Measurements from ENCODE around the gene GLS.
"Not testable (repeated sequence)": the region's sequence is repeated elsewhere in the genome, so short reads cannot be mapped to it uniquely, and the experiment has no call there.

The GLS gene

DNA sequence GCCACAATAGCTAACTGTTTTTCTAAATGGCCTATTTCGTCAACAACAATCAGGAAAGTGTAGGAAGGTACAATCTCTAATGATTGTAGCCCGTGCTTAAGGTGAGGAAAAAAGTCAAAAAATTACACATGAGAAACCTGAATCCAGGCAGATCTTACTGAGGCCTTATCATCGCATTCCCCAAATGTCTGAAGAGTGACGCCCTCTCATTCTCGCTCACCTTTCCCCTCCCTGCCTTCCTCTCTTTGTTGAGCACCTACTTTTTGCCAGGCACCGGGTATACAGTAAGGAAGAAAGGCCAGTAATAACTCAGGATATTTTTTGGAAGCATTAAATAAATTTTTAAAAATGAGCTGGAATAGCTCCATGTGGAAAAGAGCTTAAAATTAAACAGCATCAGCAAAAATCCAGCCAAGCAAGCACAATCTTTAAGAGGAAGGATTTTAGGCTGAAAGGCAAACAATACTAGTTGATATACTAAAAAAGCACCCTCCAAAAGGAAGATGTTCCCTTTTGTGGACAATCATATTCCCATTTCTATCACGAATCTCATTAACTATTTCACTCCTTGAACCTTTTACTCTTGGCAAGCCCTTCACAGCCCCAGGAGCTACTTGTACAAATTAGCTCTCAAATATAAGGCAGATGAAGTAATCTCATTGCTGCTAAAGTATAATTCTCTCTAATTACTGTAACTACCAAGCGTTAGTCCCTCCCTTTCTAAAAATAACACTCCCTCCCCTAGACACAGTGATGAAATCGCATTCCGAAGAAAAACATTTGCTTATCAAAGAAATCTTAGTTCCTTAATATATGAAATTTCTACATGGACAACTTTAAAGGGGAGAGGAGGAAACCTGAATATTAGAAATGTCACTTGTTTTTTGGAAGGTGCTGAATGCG is 93.4 kb downstream of the GLS start:
- no peak for DNase-seq

DNA sequence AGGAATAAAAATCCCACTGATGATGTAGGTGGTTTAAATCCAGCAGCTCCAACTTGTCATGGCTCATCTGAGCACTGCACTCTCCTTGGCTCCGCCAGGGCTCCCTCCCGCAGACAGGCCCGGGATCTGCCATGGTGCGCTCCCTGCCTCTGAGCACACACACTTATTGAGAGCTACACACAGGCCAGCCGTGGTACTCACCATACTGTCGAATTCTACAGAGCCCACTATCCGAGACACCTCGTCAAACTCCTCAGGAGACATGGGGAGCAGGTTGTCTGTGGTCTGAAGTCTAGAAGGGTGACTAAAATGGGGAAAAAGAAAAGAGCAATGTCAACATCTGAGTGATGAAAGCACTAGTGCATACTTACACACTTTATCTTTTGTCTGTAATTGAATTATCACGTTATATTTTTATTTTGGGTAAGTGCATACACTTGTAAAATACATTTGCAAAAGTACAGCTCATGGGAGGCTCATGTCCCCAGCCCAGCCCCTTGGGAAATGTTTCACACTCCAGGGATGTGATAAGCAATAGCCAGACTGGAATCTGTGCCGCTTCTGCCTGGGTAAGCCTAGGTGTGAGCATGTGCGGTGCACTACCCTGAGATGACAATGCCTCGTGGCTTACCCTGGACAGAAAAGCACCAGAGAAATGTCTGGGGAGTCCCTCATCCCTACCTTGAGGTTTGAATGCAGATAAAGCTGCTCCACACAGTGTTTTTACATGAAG is 94.2 kb downstream of the GLS start:
- no peak for DNase-seq

DNA sequence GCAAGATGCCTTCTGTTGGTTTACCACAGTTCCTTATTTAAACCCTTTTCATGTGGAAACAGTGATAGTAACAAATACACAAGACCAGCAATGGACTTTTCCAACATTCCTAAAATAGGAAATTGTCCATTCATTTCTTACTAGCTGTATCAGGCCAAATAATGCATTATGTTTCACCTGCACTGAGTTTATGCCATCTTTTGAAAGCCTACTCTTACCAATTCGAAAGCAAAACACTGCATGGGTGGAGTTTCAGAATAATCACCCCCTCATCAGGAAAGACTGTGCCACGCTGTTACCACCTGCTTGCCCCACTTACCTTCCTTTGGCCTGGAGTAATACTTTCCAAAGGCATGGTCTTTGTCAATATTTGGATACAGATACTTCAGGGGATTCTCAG is 95.9 kb downstream of the GLS start:
- no peak for DNase-seq

DNA sequence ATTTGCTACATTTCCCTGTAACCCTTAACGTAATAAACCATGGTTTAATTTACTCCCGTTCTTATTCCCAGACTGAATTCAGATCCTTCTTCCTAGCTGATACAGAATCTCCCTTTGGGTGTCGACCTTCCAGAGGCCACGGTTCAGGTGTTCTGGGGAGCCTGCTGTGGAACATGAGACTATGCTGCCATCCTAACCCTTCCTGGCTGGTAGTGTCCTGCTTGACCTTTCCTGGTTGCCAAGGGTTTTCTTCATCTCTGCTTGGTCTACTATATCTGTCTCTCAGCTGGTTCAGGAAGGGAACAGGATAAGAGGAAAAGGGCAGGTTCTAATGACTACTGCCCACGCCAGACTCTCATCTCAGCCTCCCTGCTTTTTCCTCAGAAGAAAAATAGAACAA is 96.9 kb downstream of the GLS start:
- no peak for DNase-seq

DNA sequence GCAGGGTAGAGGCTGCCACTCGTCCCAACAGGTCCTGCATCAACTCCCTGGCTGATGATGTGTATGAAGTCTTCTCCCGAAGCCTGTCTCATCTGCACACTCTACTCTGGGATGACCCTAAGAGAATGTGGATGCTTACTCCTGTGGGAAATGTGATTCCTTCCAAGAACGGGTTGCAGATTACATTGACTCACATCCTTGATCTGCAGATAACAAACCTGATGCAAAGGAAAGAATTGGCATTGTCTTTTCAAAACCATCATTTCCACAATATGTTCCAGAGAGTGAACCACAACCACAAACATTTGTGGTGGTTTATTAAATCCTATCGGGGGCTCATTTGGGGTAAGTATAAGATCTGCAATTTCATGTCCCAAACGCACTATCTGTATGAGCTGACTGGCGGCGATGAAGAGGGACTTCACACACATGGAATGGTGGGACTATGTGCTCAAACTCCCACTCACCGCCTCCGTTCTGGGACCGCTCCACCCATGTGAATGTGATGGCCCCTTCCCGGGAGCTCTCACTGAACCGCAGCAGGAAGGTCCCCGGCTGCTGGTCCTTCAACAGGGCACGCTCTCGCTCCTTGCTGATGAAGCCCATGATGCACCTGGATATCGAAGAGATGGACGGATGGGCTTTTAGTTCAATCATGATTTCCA is 97.9 kb downstream of the GLS start:
- DNase-seq, result no peak

DNA sequence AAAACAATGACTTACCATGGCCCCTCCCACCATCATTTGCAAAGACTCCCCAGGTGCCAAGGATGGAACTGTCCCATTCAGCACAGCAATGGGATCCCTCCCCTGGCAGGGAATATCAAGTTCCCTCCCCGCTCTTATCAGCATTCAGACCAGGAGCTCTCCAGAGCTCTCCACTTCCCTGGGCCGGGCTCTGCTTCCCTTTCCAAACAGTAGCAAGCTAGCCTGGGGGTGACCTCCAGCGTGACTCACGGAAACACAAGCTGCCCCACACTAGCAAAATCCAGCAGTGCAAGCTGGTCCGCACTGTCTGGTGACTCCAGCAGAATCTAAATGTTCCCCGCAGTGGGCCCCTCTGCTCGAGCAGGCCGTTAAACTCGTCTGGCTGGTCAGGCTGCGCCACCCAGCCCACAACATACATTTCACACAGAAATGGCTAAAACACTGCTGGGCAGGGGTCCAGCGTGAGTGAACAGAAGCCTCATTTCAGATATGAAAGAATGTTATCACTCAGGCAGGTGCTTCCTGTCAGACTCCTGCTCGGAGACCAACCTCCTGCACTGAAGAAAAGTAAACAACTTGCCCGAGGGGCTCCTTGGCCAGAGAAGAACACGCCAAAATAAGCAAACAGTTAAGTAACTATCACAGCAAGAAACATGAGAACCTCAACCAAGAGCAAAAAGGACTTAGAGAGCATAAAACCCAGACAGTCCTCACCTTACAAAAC is 99.4 kb downstream of the GLS start:
- DNase-seq, result peak; percentile 41

DNA sequence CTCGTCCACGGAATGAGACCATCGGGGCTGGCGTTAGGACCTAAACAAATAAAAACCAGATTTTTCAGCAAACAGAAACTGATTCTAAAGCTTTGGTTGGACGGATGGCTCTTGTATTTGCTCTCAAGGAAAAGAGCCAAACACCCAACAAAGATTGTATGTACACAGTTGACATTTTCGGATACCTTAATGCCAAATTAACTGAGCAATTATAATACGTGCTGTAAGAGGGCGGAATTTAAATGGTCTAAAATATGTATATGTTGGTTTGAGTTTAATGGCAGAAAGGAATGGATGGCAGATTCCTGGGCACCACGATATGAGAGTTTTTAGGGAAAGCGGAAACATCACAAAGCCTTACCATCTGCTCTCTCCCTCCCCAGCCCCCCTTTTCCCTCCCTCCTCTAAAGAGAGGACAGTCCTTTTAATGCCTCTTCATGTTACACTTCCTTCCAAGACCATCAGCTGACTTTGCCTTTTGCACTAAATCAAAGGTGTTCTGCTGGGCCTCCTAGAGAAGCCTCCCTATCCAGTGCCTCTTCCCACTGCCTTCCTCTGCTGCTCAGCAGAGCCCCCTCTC is 100.1 kb downstream of the GLS start:
- DNase-seq, result no peak

DNA sequence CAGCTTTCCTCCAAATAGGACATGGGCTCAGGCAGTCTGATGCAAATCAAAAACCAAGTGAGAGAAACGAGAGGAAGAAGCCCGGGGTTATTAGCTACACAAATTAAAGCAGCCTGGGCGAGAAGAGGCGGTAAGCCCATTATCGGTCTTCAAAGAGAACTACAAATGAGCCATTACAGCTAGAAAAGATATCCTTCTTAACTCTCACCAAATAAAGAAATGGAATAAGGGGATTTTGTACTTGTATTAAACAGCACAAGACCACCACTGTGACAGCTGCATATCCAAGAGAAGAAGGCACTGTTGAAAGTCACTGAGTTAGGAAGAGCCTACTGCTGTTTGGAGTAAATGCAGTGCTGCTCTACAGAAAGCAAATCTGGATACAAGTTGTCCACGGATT is 100.7 kb downstream of the GLS start:
- no peak for DNase-seq

DNA sequence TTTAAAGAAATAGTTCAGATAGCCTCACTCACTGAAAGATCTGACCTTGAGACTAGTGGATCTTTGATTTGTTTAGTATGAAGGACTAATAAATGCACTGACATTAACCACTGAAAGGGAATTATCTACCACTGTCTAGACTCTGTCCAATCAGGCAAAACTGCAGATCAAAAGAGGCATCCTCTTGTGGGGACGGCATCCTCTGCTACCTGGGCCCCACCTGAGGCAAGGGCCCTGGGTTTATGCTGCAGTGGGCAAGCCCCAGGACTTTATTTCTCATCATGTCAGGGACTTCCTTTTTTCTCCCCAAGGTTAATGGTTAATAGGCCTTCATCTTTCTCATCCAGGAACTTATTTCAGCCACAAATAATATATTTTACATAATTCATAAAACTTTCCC is 101.1 kb downstream of the GLS start:
- DNase-seq, result no peak

DNA sequence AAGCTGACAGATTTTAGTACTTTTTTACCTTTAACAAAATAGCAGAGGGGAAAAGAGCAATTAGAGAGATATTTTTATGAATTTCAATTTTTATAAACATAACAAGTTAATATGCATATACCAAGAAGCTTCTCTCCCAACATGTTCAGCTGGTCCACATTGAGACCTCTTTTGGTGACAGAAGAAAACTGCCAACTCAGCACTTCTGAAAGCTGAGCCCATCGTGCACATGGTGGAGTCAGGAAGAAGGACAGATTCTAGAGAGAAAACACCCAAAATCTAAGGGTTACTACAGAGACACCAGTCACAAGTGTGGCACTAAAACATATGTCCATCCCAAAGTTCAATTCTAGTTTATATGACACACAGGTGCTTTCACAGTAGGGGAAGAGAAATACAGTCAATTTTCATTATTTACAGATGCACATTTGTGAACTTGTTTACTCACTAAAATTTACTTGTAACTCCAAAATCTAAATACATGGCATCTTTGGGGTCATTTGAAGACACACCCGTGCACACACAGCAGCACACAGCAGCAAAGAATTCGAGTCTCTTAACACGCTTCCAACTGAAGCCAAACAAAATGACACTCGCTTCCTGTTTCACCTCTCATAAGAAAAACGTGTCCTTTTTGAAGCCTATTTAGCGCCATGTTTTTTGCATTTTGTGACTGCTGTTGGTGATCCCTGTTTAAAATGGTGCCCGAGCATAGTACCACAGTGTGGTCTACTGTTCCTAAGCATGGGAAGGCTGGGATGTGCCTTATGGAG is 101.8 kb downstream of the GLS start:
- DNase-seq, result no peak

DNA sequence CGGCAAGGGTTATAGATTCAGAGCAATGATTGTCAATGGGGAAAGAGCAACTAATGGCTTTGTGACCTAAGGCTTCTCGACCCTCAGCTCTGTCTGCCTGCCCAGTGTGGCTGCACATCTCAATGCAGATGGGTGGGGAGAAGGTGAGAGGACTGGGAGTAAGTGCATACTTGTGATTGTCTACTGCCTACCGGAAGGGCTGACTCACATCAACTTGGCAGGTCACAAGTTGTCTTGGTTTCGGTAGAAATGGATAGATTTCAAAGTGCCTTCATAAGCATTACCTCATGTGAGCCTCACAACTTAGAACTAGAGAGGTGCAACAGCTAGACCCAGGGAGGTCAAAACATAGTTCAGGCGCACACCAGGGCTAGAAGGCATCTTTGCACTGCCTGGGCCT is 104.0 kb downstream of the GLS start:
- no peak for DNase-seq

DNA sequence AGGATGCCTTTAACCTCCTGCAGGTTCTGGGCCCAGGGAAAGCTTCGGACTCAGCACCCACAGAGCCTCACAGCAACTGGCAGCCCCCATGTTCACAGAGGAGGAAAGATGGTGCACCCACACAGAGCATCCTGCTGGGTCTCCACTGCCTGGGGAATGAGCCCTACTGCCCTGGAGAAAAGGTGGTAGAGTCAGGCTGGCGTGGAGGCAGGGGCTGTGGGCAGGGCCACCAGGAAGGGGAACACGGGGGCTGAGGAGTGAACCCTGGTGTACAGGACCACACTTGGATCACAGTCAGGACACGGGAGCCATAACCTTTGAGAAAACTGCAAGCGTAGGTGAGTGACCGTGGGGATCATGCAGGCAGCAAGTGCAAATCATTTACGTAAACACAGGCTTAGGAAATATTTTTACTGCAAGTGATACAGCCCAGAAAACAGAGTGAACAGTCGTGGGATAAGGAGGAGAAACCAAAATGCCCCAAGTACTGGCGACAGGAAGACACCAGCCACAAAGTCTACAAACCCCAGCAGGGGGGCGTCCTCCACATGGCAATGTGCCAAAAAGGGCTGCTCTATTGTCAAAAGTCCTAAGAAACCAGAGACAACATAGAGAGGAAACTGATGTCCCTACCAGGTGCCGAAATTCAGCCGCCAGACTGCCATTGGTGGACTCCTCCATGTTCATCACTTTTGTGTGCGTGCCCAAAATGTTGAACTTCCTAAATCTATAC is 105.8 kb downstream of the GLS start:
- peak; percentile 11 for DNase-seq

DNA sequence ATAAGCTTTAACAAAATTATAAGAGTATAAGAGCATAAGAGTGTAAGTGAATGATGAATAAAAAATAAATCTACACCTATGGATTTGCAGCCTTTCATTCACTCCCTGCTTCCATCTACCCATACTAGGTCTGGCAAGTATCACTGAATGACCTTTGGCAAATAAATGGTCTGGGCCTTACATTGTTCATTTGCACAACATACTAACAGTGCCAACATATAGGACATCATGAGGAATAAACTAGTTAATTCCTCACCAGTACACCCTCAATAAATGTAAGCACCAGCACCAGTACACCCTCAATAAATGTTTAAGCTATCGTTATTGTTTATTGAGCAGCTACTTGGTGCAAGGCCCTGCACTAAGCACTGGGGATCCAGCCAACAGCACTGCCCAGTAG is 106.5 kb downstream of the GLS start:
- DNase-seq, result no peak

DNA sequence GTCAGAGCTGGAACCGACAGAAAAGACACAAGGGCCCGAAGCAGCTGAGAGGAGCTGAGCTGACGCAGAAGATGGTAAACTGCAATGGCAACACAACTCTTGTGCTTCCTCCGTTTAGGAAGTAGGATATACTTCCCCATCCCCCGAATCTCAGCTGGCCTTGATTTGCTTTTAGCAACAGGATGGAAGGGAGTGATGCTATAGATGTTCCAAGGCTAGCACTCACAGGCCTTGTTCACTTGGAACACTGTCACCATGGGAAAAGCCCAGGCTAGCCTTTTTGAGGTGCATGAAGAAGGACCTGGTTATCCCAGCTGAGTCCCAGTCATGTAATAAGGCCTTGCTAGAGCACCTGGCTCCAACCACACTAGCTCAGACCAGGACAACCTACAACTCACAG is 107.3 kb downstream of the GLS start:
- DNase-seq, result no peak

DNA sequence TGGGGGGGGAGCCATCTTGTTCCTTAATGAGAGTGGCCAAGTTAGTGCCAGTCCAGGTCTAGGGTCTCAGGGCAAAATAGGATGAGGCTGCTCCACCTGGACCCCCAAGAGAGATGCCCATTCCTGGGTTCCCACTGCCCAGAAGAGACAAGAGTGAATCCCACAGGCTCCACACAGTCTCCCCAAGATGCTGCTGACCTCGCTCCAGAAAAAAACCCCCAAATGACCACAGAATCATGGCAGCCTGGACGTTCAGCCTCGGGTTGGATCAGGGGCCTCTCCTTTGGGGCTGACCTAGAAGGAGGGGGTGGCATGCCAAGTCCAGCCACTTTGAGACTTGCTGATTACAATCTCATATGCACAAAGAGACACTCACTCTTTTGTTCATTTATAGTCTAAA is 108.3 kb downstream of the GLS start:
- no peak for DNase-seq

DNA sequence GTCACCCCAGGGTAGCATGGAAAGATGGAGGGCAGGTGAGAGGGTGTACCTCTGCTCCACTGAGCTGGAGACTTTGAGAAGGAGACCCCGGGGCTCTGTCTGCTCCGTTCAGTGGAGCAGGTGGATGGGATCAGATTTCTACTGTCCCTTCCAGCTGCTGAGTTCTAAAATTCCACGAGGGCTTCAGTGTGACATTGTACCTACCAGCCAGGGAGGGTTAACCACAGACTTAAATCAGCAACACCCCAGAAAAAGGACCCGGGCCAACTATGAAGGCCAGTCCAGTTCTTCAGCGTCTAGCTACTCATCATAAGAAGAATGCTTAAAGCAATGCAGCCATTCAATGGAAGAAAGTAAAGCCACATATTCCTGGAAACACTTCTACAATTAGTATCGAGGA is 109.5 kb downstream of the GLS start:
- DNase-seq, result no peak

DNA sequence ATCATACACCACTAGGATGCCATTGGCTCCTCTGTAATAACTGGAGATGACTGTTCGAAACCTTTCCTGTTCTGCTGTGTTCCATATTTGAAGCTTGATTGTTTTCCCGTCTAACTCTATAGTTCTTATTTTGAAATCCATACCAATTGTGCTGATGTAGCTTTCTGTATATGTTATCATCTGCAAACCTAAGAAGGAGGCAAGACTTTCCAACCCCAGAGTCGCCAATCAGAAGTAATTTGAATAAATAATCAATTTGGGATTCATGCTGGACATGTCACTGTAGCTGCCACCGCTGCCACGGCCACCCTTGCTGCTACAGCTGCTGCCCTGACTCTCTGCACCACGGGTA is 112.6 kb downstream of the GLS start:
- DNase-seq, result no peak

DNA sequence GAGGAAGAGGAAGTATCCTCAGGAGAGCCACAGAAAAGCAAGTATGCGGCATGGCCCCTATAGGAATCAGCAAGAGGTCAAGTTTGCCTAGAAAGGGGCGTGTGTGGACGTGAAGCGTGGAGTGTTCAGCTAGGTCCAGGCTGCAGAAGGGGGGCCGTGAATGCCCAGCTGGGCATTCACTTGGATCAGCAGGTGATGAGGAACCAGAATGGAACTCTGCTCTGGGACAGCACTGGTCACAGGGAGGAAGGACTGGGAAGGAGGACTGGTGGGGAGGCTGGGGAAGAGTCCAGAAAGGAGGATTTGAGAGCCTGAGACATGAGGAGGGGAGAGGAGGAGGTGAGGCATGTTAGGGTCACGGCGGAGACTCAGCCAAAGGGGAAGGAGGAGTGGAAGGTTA is 113.5 kb downstream of the GLS start:
- no peak for DNase-seq

DNA sequence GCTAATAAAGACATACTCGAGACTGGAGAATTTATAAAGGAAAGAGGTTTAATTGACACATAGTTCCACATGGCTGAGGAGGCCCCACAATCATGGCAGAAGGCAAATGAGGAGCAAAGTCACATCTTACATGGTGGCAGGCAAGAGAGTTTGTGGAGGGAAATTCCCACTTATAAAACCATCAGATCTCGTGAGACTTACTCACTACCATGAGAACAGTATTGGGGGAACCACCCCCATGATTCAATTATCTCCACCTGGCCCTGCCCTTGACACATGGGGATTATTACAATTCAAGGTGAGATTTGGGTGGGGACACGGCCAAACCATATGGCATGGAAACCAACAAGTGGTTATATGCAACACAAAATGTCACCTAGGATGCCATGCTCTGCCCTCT is 114.7 kb downstream of the GLS start:
- DNase-seq, result not testable (repeated sequence)

DNA sequence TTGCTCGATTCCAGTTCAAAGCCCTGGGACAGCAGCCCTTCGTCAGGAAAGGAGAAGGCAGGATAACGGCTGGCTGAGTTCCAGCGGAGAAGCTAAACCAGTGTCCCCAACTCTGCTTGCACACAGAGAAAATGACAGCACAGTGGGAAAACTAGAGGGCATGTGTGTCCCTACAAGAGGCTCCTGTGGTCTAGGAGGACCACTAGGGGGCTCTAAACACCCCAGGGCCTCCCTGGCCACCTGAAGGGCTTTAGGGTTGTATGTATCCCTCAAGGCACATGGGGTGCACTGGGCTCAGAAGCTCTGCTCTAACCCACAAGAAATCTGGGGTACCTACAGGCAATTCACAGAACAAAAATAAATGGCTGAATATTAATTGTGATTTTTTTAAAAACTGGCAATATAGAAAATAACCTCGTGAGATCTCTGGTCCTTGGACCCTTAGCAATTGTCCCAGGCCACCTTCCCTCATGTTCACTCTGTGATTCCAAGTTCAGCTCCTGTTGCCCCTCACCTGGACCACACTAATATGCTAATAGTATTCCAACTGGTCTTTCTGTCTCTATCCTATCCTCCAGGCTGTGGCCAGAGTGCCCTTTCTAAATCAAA is 115.8 kb downstream of the GLS start:
- peak; percentile 80 for DNase-seq

DNA sequence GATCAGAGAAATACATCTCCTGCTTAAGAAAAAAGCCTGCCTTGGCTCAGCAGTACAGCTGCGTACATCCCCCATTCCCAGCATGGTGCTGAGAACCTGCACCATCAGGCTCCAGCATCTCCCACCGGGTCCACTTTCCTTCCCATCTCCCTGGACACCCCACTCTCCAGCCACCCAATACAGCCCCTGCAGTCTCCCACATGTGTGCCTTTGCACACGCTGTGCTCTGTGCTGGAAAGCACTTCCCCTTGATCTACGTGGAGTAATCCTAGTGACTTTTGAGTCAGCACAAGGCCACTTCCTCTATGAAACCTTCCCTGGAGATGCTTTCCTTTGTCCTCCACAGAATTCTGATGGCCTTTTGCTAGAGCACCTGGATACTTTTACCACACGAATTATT is 116.3 kb downstream of the GLS start:
- DNase-seq, result no peak

Measured in hematopoietic multipotent progenitor cell treated with erythropoietin and hydrocortisone succinate and interleukin-3 and kit ligand, for 6 days (in vitro differentiated cells).